C1 segment of cervical spinal cord (tissue), 14 donors: Measurements from ENCODE around the gene FREM3.
"Not testable (repeated sequence)": the region's sequence is repeated elsewhere in the genome, so short reads cannot be mapped to it uniquely, and the experiment has no call there.

Experiments
- DNase-seq, 14 donors: peaks; one replicate each; lab custom pipeline; 2025; lab: John Stamatoyannopoulos, UW

FREM3 gene

DNA sequence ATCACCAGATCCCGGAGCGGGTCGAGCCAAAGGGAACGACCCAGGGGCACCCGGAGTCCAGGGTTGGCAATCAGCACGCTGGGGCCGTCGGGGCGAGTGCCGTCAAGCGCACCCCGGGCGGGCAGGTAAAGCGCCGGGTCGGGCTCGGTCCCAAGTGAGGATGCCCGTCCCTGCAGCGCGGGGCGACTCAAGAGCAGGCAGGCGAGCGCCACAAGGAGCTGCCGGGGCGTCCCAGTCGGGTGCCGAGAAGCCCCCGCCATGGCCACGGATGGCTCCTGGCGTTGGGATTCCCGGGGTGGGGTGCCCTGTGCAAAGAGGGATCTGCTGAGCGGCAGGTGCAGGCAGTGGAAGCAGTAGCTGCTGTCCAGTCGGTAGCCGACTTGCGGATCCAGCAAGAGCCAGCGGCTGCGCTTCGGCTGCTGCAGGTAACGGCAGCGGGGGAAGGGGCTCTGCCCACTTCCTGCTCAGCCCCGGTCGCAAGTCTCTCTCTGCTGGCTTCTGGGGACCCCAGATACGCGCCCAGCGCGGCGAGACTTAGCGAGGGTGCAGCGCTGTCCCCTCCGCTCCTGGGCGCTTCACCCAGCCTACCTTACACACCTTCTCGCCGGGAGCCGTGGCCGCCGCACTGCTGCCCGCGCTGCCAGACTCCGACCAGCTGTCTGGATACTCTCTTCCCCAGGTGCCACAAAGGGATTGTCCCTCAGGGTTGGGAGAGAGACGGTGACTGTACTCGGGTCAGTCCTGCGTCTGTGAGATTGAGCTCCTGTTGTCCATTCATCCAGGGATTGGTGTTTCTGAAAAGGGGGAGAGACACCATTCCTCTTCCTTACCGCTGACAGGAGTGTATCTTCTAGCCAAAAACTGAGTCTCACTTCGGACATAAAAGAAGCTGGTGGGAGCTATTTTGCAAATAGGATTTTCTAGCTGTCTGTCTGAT, at the start of gene FREM3:
Gene FREM3 (minus strand): TSS at position 260 of the 937 bp plus-strand sequence. CDS start 0 bp downstream, at position 260.
- no peak for DNase-seq

DNA sequence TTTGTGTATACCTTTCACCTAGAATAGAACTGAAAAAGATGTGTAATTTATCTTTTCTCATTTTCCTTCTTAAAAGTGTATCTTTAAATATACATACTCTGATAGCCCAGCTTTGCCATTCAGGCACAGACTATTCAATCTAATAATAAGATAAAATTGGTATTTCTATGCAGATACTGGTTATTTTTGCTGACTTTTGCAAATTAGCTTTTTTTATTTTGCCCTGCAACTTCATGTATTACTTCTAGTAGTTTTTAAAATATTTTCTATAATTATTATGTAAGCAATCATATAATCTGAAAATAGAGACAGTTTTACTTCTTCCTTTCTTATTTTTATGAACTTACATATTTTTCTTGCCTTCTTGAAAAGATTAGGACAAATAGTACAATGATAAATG, 45.4 kb upstream of the FREM3 start:
- DNase-seq, result no peak

- no peak for DNase-seq
Measured at GRCh38 chr4:143743591-143743990, 43.1 kb upstream of the FREM3 start.

- no peak for DNase-seq
Measured at GRCh38 chr4:143742834-143743233, 42.4 kb upstream of the FREM3 start.

- DNase-seq, result no peak
Measured at GRCh38 chr4:143736861-143737260, 36.4 kb upstream of the FREM3 start.

GRCh38 chr4:143736061-143736460, 35.6 kb upstream of the FREM3 start:
- not testable (repeated sequence) for DNase-seq

DNA sequence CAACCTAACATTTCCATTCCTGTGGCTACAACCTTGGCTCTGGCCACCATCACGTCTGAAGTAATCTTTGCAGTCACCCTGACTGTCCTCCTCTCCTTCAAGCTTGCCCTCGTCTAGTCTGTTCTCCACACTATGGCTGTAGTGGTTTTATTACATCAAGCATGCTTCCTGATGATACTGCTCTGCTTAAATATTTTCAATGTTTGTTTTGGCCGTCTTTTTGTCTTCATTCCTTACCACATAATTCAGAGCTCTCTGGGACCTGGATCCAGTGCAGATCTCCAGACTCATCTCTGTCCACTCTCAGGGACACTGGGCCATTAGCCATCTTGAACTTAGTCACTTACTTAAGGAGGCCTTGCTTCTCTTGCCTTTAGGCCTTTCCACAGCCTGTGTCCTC, 27.7 kb upstream of the FREM3 start:
- no peak for DNase-seq

DNA sequence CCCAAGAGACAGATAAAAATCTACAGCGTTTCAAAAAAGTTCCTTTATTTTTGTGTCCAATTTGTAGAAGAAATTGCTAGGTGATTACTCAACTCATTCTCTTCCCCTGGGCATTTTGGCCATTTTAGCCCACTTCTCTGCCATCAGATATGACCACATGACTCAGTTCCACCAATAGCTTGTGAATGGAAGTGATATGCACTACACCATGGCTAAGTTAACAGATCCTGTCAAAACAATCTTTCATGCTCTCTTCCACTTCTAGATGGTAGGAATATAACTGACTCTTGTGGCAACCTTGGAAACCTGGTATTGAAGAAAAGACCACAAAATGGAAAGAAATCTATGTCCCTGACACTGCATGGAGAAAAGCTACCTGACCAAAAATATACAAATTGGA, 26.2 kb upstream of the FREM3 start:
- no peak for DNase-seq

GRCh38 chr4:143721317-143721716, 20.8 kb upstream of the FREM3 start:
- DNase-seq, result no peak

DNA sequence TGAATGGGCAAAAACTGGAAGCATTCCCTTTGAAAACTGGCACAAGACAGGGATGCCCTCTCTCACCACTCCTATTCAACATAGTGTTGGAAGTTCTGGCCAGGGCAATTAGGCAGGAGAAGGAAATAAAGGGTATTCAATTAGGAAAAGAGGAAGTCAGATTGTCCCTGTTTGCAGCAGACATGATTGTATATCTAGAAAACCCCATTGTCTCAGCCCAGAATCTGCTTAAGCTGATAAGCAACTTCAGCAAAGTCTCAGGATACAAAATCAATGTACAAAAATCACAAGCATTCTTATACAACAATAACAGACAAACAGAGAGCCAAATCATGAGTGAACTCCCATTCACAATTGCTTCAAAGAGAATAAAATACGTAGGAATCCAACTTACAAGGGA, 18.3 kb upstream of the FREM3 start:
- DNase-seq, result not testable (repeated sequence)

DNA sequence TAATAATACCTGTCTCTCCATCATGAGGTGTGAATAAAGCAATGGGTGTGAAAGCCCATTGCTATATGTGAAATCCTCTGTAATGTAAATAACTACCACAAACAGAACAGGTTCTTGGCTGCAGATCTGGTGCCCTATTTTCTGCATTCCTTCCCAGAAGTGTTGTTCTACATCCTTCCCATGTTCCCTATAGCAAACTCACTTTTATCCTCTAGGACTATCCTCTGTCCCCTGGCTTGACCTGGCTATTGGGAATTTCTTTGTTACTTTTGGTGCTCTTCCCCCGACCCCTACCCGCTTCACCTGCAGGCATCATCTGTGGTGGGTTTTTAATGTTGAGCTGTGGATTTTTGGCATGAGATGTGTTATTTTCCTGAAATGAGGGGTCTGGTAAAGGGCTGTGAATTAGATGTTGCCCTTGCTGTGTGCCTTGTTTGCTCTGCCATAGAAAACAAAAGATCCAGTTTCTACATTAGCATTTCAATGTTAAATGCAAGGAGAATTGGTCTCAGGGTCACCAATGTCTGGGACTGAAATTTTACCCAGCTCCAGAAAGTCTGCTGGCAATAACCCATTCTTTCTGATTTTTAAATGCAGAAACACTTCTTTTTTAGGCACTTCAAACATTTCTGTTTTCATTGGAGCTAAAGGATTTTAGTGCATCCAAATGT, 13.6 kb upstream of the FREM3 start:
- no peak for DNase-seq

DNA sequence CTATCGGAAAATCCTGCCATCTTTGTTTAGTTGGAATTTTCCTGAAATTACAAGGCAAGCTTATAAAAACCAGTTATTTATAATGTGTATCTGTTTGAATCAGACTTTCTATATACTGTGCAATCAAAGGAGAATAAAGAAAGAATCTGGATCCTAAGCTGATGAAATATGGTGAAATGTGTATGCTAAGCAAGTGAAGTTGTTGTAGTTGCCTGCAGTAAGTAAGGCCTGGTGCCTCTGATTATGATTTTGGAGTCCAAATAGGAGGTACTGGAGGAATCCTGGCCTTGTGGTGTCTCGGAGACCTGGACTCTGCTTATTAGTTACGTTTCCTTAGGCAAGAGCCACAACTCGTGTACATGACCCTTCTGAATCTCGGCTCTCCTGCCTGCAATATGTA, 13.1 kb upstream of the FREM3 start:
- DNase-seq, result no peak

DNA sequence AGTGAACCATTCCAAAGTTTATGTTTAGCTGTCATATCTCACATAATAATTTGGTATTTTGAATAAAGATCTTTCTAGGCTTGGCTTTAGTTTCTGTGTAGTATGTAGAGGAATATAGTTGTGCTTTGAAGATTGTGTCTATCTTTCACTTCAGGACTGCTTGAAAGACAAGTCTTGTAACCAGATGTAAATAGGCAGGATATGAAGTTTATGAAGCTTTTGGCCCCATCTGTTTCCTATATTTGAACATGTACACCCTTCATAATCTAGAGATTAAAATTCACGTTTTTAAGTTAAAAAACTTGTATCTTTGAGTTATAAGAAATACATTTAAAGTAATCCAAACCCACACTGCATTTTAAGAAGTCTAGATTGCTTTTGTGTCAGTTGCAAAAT, 11.7 kb upstream of the FREM3 start:
- no peak for DNase-seq

DNA sequence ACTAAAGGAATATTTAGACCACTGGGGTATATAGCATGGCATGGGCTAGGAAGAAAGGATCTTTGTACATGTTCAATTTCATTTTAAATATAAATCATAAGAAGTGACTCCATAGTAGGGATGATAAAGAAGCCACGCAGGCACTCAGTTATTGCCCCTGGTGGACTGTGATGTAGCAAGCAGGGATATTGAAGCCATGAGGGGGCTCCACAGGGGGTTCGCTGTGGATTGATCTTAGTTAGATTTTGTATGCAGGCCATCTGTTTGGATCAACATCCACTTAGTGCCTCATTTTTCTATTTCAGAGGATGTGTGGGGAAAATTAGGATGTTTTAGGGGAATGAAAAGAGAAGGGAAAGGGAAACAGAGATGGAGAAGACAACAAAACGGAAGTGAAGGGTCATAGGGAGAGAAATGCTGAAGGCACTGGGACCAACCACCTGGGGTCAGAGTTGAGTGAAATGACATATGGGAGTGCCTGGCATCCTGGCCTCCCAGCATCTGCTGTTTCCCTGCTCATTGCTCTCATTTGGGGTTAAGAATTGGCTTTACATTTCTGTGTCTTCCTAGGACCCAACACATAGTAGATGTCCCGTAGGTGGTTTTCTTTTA, 11.2 kb upstream of the FREM3 start:
- DNase-seq, result no peak

GRCh38 chr4:143701365-143701764, 890 bp upstream of the FREM3 start:
- no peak for DNase-seq

DNA sequence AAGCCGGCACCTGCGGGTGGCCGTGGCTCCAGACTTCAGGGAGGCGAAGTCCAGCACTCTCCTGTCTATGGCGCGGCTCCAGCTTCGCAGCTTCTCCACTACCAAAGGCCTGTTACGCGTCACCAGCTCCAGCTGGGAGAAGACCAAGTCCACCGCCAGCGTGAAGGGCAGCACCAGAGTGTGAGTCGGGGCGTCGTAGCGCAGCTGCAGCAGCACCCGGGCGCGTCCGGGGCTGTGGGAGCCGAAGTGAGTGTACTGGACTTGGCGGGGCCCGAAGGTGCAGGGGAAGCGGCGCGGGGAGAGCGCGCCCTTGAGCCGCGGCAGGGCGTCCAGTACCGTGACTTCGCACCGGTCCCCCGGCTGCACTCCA, 444 bp downstream of the FREM3 start:
- no peak for DNase-seq

DNA sequence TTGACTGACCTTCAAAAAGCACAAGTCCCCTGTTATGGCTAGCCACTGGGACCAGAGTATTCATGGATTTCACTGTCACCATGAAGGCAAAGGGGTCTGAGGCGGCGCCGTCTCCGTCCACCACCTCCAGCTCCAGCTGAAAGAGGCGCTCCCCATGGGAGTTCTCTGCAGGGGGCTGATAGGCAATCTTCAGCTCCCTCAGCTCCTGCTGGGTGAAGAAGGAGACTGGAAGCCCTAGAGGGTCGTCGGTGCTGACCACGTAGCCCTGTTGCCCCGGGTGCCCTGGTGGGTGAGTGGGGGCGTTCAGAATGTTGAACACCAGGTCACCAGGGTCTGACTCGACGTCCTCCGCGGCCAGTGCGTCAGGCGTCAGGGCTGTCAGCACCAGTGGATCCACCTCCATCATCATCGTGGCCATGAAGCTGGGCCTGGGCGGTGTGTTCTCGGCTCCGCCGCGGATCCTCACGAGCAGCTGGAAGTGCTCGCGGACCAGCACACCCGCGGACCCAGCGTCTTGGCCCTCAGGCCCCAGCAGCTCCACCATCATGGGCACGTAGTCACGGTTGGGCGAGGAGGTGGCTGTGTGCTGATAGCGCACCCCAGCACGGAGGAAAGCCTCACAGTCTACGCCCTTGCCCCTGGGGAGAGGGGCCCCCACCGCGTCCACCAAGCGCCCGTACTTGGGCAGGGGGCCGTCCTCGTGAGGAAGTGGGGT, 987 bp downstream of the FREM3 start:
- no peak for DNase-seq

- DNase-seq, result no peak
Measured at GRCh38 chr4:143693856-143694255, 6.6 kb downstream of the FREM3 start.

- DNase-seq, result no peak
Measured at GRCh38 chr4:143692241-143692640, 8.2 kb downstream of the FREM3 start.

DNA sequence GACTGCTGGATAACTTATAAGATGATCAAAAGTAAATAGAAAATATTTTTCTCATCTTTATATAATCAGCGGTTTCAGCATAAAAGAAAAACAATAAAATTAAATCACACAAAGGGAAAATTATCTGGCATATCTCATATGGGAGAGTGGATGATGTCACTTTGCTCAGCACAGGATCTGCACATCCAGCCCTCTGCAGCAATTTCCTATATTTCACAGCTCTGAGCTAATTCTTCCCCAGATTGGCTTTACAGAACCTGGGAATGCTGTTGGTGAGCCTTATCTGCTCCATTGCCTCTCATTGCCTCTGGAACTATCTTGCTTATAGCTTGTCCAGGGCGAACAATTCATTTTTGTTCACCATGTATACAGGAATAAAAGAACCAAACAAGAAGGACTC, 21.0 kb downstream of the FREM3 start:
- no peak for DNase-seq

DNA sequence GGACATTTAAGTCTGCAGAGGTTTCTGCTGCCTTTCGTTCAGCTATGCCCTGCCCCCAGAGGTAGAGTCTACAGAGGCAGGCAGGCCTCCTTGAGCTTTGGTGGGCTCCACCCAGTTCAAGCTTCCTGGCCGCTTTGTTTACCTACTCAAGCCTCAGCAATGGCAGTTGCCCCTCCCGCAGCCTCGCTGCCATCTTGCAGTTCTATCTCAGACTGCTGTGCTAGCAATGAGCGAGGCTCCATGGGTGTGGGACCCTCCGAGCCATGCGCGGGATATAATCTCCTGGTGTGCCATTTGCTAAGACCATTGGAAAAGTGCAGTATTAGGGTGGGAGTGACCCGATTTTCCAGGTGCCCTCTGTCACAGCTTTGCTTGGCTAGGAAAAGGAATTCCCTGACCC, 26.8 kb downstream of the FREM3 start:
- not testable (repeated sequence) for DNase-seq
